Activated CD4-positive, alpha-beta T cell treated with anti-CD3 and anti-CD28 coated beads, Interleukin-10, Interleukin-2, amounts not matched to agents 100 ng/mL and 50 ng/mL, durations not matched to agents 16 hours and 8 hours (primary cell): ENCODE data around the gene KRTAP1-4.
"Not testable (repeated sequence)": the region's sequence is repeated elsewhere in the genome, so short reads cannot be mapped to it uniquely, and the experiment has no call there.

Experiments
- DNase-seq: peaks from one replicate; pipeline ENCODE4 v3.0.0-alpha.2; 2020

Gene KRTAP1-4, protein sequence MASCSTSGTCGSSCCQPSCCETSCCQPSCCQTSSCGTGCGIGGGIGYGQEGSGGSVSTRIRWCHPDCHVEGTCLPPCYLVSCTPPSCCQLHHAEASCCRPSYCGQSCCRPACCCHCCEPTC

DNA sequence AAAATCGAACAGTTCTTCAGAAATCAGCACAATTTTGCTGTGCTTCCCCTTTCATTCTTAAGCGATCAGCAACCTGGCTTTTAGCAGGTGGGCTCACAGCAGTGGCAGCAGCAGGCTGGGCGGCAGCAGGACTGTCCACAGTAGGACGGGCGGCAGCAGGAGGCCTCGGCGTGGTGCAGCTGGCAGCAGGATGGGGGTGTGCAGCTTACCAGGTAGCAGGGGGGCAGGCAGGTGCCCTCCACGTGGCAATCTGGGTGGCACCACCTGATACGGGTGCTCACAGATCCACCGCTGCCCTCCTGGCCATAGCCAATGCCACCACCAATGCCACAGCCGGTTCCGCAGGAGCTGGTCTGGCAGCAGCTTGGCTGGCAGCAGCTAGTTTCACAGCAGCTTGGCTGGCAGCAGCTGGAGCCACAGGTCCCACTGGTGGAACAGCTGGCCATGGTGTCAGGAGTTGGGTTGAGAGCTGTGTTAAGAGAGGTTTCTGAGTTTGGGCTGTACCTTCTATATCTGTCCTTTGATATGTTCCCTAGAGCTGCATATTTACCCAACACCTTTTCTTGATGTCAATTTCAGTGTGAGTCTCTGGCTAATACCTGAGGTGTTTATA lies at the start of gene KRTAP1-4:
Gene KRTAP1-4, minus strand, starts transcription at position 563 of the 613 bp plus-strand sequence. Its CDS starts 117 bp downstream, at position 446.
- DNase-seq = no peak

GRCh38 chr17:41076788-41077187 lies 46.8 kb upstream of the KRTAP1-4 start:
- no peak for DNase-seq

- no peak for DNase-seq
Measured at GRCh38 chr17:41073676-41074075, 43.7 kb upstream of the KRTAP1-4 start.

GRCh38 chr17:41071606-41072360 lies 41.8 kb upstream of the KRTAP1-4 start:
- no peak for DNase-seq

DNA sequence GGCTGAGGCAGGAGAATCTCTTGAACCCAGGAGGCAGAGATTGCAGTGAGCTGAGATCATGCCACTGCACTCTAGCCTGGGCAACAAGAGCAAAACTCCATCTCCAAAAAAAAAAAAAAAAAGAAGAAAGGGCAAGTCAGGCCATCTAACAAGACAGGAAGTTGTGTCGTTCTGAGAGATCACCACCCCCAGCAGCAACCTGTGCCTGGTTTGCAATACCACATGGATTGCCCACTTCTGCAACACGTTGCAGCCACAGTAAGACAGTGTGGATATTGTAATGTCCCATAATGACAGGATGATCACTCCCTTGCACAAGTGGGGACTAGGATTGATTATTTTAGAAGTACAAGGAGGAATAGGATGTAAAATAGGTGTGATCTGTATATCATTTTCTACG lies 39.0 kb upstream of the KRTAP1-4 start:
- DNase-seq = no peak

- DNase-seq = no peak
Measured at GRCh38 chr17:41067281-41067680, 37.3 kb upstream of the KRTAP1-4 start.

- peak; percentile 5 for DNase-seq
Measured at GRCh38 chr17:41065829-41066624, 36.0 kb upstream of the KRTAP1-4 start, which contains the start of gene KRTAP2-4. KRTAP2-4 (minus strand) TSS chr17:41065879; CDS start chr17:41065845, 34 bp downstream.

DNA sequence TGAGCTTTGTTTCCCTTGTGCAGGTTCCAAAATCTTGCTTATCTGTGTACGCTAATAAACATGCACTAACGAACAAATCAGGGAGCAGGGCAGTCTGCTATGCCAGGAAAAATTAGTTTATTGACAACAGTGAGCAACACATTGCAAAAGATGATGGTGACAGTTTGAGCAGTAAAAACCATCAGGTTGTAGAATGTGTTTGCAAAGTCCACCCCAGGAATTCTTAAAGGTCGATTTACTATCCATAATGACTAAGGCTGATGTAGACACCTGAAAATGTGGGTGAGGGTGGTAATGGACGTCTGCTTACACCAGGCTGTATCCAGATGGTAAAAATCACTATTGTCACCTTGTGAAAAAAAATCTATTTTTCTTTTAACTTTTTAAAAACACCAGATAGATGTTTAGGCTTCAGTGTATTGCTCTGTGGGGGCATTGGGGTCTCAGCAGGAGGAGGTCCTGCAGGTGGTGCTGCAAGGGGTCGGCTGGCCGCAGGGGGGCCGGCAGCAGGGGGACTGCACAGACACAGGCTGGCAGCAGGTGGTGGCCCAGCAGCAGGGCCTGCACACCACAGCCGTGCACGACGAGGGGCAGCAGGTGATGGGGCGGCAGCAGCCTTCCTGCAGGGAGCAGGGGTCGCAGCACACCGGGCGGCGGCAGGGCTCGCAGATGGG lies 35.2 kb upstream of the KRTAP1-4 start:
- DNase-seq = not testable (repeated sequence)

DNA sequence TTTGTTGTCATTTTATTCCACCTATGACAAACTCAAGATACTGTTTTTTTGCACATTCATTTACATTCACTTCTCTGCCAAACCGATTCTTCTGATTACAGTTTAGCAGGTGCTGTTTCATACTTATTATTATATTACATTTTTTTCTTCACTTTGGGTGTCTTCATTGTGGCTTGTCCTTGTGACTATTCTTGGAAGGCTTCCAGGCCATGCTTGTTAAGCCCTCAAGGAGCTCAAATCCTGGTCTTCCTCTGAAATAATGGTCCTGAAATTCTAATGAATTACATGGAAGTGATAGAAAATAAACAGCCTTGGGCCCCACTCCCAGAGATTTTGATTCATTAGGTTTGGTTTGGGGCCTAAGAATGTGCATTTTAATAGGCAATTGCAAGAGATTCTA lies 34.3 kb upstream of the KRTAP1-4 start:
- no peak for DNase-seq

GRCh38 chr17:41063449-41063848 lies 33.5 kb upstream of the KRTAP1-4 start:
- no peak for DNase-seq

DNA sequence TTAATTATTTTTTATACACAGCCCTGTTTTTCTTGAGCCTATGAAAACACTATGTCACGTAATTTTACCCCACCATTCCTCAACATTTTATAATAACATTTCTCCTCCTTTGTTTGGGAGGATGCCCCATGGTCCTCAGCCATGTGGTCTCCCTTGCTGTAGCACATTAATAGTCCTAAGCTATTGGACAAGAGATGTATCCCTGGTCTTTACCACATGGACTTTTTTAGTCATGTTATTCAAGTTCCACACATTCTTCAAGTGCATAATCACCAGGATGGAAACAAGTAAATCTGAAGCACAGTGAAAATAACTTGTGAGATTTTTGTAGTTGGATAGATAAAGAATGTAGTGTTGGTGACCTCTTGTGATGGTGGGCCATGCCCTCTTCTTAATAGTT lies 32.0 kb upstream of the KRTAP1-4 start:
- DNase-seq = no peak

DNA sequence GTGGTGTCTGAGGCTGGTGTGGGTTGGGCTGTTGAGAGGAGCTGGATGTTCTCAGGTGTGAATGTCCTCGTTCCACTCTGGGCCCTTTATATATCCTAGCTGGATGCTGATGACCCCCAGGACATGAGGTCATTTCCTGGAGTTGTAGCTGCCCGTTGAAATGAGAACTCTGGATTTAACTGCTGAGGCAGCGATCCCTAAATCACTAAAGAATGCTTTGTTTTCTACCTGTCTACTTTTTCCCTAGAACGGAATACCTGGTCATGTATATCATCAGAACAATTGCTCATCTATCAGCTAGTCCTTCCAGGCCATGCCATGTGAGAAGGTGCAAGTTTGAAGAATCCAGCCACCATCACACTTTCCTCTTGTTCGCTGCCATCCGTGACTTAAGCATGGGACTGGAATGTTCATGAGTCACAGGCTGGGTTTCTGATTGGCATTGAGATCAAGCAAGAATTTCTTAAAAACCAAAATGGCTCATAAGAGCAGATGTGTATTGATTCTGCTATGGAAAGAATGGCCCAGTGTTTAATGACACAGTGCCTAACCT lies 30.1 kb upstream of the KRTAP1-4 start, which contains the start of gene KRTAP2-3:
Gene KRTAP2-3, minus strand, starts transcription at position 63 of the 553 bp plus-strand sequence. CDS start 64 bp downstream, outside the sequence.
- DNase-seq = no peak

- not testable (repeated sequence) for DNase-seq
Measured at GRCh38 chr17:41059276-41060051, 29.5 kb upstream of the KRTAP1-4 start.

- DNase-seq = no peak
Measured at GRCh38 chr17:41058741-41059140, 28.7 kb upstream of the KRTAP1-4 start.

DNA sequence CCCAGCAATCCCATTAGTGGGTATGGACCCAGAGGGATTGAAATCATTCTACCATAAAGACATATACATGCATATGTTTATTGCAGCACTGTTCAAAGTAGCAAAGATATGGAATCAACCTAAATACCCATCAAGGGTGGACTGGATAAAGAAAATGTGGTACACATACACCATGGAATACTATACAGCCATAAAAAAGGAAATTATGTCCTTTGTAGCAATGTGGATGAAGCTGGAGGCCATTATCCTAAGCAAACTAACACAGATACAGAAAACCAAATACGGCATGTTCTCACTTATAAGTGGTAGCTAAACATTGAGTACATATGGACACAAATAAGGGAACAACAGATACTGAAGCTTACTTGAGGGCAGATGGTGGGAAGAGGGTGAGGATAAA lies 27.6 kb upstream of the KRTAP1-4 start:
- DNase-seq = no peak

GRCh38 chr17:41055130-41055529 lies 25.1 kb upstream of the KRTAP1-4 start, which contains the start of gene KRTAP2-2:
KRTAP2-2 (minus strand) TSS chr17:41055230; CDS start chr17:41055211, 19 bp downstream.
- DNase-seq = not testable (repeated sequence)

DNA sequence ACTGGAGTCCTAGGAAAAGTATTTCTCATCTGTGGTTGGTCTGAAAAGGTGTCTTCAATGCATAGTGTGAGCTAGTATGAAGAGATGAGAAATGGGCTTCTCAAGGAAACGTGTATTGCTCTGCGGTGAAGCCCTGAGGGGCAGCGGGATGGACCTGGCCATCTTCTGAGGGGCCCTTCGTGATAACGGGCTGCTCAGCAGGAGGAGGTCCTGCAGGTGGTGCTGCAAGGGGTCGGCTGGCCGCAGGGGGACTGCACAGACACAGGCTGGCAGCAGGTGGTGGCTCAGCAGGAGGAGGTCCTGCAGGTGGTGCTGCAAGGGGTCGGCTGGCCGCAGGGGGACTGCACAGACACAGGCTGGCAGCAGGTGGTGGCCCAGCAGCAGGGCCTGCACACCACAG lies 24.6 kb upstream of the KRTAP1-4 start:
- DNase-seq = not testable (repeated sequence)

DNA sequence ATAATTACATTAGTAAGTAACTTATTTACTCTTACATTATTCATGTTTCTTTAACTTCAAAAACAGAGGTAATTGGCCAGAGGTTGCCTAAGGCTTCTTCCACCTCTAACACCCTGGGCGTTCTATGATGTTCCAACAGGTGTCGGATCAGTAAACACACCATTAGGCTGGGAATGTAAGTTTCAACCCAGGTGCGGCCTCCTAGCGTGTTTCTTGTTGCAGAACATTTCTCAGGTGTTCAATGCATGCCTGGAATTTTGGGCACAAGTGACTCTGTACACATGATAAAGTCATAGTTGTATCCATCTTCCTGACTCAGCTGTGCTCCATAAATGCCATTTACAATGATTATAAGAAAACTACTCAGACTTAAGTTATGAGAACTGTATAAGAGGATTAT lies 24.0 kb upstream of the KRTAP1-4 start:
- DNase-seq = no peak

DNA sequence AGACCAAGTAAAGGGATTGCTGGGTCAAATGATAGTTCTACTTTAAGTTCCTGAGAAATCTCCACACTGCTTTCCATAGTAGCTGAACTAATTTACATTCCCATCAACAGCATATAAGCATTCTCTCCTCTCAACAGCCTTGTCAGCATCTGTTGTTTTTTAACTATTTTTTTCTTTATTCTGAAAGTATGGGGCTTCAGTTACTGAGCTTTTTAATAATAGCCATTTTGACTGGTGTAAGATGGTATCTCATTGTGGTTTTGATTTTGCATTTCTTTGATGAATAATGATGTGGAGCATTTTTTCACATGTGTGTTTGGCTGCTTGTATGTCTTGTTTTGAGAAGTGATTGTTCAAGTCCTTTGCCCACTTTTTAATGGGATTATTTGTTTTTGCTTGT lies 22.6 kb upstream of the KRTAP1-4 start:
- DNase-seq = no peak

GRCh38 chr17:41049110-41049509 lies 19.1 kb upstream of the KRTAP1-4 start:
- no peak for DNase-seq

- DNase-seq = no peak
Measured at GRCh38 chr17:41048441-41048840, 18.4 kb upstream of the KRTAP1-4 start.
